ENCODE data around the gene NF1.

- TF ChIP-seq CTCF (IDR thresholded peaks at IDR 0.05 in 4 of 5, conservative IDR thresholded peaks at IDR 0.05 in 1 of 5) (no peak), POLR2A (IDR thresholded peaks at IDR 0.05) (no peak)
These were observed 103.2 kb downstream of the NF1 start for GRCh38 chr17:31198026-31198425.
